ENCODE results near the gene PAK4.

The PAK4 gene

DNA sequence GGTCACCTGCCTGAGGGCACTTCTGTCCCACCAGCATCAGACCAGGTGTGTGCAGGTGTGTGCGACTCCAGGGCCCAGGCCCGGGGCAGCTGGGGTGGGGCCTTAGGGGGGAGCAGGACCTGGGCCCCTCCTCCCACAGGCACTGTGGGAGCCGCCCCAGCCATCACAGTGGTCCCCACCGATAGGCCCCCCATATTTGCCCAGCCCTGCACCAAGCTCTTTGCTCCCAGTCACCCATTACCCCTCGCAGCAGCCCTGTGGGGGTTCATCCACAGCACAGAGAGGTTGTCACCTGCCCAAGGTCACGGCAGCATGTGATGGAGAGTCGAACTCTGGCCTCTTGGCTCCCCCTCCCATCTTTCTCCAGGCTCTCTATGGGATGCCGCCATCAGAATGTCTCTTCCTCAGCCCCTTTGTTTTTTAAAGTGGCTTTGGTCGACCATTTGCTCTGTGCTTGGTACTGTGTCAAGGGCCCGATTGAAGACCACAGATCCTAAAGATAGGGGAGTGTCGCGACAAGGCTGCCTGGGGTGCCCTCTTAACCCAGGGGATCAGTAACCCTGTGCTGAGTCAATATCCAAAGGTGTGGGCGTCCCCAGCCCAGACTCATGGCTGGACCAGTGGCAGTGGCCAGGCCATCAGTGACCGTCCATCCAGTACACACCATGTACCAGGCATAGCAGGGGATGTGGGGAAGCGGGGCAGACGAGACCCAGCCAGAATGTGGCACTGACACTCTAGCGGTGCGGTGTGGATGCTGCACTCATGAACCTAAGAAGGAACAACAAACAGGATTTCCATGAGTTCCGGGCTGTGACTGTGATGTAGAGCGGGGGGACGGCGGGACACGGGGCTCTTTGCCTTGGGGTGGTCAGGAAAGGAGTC, 42.9 kb downstream of the PAK4 start:
- DNase-seq: no peak

DNA sequence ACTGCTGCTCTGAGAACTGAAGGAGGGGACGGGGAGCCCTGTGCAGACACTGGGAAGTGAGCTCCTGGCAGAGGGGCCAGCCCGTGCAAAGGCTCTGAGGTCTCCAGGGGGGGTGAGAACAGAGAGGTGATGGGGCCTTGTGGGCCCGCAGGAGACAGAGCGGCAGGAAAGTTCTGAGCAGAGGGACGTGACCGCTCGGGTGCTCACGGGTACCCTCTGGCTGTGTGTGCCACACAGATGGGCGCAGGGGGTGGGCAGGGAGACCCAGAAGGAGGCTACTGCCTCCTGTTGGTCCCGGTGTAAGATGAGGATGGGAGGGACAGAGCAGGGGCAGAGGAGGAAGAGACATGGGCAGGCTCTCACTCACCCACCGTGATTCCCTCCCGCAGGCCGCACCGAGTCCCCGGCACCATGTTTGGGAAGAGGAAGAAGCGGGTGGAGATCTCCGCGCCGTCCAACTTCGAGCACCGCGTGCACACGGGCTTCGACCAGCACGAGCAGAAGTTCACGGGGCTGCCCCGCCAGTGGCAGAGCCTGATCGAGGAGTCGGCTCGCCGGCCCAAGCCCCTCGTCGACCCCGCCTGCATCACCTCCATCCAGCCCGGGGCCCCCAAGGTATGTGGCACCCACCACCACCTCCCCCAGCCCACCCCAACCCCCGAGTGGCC, 43.7 kb downstream of the PAK4 start:
- DNase-seq: no peak

DNA sequence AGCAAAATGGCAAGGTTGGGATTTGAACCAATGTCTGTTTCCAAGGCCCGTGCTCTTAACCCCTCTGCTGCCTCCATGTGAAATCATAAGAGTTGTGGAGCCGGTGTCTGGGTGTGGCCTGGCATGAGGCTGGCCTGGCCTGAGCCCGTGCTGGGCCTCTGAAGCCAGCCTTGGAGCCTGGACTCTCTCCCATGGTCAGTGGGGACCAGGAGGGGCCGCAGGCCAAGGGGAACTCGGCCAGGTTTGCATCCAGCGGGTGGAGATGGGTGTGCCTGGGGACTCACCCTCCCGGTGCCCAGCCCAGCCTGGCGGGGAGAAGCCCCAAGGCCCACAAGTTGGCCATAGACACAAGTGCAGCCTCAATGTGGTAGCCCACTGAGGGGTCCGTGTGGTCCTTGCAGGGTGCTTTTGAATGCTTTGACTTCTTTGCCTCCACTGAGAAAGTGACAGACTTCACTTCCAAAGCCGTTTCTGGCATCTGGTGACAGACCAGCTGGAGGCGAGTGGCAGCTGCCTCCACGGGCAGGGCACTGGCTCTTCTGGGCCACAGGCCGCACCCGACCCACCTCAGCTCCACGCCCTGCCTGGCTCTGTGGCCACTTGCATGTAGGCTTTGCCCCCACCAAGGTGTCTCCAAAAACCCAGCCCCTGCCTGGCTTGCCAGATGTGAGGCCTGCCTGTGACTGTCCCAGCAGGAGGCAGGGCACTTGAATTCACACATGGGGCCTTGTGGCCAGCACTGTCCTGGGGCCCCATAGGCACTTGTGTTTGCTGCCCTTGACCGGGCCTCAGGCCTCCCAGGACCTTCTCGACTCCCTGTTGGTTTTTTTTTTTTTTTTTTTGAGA, 45.0 kb downstream of the PAK4 start:
- DNase-seq: no peak

DNA sequence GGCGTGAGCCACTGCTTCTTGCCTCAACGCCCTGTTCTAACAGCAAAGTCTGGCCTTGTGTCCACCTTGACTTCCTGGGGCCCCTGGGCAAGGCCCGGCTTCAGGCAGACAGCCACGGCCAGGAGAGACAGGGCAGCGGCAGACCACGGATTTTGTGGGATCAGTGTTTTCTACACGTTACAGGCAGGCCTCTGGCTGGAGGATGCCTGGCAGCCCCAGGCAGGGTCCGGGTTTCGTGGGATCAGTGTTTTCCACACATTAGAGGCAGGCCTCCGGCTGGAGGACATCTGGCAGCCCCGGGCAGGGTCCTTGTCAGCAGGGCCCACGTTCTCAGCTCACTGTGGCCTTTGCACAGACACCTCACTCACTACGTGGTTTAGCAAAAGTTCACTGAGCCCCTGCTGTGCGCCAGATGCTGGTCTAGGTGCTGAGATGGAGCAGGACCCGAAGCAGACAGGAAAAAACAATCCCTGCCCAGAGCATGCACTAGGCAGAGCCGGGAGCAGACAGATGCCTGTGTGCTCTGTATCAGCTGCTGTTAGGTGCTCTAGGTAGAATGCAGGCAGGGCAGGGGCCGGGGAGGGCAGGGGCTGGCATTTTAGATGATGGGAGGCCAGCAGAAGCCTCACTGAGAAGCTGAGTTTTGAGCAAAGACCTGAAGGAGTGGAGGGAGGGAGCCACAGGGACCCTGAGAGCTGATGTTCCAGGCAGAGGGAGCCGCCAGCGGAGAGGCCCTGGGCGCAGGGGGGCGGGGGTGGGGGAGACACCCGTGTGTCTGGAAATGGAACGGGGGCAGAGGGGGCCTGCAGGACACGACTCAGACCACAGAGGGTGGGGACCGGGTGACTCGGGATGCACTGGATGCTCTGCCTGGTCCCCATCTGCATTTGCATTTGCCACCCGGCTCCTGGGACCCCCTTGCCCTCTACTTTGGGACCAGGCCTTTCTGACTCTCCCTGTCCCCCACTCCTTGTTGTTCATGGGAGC, 46.2 kb downstream of the PAK4 start:
- DNase-seq: no peak

DNA sequence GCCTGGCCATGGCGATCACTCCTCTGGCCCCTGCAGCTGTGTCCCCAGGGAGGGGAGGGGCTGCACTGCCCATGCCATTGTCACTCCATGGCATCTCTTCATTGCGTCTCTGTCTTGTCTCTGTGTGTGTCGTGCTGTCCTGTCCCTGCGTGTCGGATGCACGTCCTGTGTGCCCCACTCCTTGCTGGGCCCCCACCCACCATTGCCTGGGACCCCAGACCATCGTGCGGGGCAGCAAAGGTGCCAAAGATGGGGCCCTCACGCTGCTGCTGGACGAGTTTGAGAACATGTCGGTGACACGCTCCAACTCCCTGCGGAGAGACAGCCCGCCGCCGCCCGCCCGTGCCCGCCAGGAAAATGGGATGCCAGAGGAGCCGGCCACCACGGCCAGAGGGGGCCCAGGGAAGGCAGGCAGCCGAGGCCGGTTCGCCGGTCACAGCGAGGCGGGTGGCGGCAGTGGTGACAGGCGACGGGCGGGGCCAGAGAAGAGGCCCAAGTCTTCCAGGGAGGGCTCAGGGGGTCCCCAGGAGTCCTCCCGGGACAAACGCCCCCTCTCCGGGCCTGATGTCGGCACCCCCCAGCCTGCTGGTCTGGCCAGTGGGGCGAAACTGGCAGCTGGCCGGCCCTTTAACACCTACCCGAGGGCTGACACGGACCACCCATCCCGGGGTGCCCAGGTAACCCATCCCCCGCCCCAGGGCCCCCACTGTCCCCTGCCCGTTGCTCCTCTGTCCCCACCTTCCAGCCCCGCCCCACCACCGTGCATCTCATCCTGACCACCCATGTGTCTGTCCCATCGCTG, 47.3 kb downstream of the PAK4 start:
- no peak for DNase-seq

DNA sequence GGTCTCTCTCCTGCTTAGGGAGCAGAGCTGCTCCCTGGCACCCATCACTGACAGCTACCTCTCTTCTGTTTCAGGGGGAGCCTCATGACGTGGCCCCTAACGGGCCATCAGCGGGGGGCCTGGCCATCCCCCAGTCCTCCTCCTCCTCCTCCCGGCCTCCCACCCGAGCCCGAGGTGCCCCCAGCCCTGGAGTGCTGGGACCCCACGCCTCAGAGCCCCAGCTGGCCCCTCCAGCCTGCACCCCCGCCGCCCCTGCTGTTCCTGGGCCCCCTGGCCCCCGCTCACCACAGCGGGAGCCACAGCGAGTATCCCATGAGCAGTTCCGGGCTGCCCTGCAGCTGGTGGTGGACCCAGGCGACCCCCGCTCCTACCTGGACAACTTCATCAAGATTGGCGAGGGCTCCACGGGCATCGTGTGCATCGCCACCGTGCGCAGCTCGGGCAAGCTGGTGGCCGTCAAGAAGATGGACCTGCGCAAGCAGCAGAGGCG, 48.0 kb downstream of the PAK4 start:
- no peak for DNase-seq

DNA sequence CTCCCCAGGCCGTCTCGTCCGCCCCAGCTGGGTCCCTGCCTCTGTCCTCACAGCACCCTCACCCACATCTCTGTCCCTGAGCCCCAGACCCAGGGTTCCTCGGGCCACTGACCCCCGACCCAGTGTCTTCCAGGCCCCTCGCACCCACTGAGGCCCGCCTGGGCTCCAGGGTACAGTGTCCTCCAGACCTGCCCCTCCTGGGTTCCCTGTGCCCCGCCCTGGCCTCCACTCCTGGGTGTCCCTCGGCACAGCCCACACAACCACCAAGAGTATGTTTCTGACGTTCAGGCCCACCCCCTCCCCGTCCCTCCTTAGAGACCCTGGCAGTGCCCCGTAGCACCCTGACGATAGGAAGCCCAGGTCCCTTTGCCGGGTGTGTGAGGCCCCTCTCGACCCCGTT, 48.6 kb downstream of the PAK4 start:
- DNase-seq: no peak

DNA sequence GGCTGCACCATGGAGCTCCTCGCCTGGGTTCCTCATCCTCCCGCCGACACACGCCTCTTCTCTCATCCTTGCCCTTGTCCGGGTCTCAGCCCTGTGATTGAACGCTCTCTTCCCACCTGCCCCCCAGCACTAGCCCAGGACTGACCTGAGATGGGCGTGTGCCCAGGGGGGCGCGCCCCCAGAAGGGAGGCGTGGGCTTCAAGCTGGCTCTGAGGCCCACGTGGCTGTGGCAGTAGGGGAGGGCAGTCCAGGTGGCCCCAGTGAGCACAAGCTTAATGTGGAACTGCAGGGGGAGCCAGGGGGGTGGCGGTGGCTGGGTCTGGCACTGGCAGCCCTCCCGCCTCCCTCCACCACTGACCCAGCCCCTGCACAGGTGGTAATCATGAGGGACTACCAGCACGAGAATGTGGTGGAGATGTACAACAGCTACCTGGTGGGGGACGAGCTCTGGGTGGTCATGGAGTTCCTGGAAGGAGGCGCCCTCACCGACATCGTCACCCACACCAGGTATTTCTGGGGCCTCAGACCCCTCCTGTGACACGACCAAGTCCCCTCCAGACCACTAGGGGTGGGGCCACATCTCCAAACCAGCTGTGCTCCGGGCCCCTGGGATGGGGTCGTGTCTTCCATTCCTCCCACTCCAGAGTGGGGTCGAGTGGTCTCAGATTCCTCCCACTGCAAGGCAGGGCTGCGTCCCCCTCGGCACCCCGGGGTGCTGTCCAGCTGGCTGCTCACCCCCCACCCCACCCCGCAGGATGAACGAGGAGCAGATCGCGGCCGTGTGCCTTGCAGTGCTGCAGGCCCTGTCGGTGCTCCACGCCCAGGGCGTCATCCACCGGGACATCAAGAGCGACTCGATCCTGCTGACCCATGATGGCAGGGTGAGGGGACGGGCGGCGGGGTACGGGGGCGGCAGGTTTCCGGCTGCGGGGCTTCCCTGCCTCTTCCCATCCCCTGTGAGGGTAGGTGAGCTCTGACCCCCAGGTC, 49.3 kb downstream of the PAK4 start:
- DNase-seq: no peak

DNA sequence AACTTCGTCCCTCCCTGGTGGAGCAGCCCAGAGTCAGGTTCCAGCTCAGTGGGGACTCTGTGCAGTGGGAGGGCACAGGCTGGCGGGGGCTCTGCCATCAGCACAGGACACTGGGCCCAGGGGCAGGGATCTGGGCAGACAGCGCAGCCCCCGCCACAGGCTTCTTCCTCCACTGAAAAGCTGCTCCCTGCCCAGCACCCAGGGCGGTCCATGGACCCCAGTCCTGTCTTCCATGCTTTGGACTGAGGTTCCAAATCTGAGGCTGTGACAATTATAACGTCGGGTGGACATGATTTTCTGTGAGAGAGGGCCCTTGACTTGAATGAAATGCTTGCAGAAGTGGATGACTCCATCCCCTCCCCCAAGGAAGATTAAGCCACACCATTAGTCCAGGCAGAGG, 50.0 kb downstream of the PAK4 start:
- no peak for DNase-seq

DNA sequence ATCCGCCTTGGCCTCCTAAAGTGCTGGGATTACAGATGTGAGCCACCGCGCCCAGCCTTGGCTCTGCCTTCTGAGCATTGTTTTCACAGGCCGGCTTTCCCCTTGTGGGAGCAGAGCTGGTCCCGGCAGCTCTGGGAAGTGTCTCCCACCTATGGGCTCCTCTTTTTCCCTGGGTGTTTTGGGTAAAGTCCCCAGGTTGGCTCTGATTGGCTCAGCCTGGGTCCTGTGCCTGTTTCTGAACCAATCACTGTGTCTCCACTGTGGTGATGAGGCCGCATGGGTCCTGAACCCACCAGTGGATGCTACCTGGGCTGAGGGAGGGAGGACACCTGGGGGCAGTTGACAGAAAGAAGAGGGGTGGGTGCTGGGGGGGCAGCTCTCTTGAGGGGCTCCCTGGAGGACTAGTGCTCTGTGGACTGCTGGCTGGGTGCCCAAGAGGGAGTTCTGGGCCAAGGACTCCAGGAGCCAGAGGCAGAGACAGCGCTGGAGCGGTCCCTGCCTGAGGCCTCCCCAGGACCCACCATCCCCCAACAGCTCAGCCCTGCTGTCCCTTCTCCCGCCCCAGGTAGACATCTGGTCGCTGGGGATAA, 51.6 kb downstream of the PAK4 start:
- DNase-seq: no peak

DNA sequence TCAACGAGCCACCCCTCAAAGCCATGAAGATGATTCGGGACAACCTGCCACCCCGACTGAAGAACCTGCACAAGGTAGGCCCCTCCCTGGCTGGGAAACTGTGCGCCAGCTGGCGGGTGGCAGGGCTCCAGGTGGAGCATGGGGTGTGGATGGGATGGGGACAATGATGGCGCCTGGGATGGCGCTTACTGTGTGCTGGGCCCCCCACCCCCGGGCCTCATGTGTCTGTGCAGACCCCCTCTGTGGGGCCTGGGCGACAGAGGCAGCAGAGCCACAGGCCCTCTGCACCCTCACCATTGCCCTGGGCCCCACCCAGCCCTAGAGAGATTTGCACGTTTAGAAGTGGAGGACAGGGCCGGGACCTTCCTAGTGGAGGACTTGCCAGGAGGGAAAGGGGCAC, 52.1 kb downstream of the PAK4 start:
- no peak for DNase-seq

DNA sequence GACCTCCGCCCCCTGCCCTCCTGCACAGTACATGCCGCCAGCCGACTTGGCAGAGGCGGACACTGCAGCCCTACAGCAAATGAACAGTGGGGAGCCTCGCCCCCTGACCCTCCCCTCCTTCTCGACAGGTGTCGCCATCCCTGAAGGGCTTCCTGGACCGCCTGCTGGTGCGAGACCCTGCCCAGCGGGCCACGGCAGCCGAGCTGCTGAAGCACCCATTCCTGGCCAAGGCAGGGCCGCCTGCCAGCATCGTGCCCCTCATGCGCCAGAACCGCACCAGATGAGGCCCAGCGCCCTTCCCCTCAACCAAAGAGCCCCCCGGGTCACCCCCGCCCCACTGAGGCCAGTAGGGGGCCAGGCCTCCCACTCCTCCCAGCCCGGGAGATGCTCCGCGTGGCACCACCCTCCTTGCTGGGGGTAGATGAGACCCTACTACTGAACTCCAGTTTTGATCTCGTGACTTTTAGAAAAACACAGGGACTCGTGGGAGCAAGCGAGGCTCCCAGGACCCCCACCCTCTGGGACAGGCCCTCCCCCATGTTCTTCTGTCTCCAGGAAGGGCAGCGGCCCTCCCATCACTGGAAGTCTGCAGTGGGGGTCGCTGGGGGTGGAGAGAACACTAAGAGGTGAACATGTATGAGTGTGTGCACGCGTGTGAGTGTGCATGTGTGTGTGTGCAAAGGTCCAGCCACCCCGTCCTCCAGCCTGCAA, 52.9 kb downstream of the PAK4 start:
- no peak for DNase-seq

DNA sequence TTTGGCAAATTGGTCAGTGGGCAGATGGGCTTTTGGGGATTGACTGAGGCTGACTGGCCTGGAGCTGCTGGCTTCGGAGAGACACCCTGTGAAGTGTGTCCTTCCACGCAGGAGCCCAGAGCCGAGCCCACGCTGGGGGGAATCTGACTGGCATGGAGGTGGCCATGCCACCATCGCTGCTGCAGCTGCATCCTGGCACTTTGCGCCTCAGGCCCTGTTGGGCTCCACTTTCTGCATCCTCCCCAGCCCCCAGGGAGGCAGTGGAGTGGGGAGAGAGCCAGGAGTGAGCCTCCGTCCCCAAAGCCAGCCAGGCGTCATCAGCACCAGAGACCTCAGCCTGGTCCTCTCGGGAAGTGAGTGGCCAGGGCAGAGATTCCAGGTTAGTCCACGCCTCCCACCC, 54.2 kb downstream of the PAK4 start:
- no peak for DNase-seq

DNA sequence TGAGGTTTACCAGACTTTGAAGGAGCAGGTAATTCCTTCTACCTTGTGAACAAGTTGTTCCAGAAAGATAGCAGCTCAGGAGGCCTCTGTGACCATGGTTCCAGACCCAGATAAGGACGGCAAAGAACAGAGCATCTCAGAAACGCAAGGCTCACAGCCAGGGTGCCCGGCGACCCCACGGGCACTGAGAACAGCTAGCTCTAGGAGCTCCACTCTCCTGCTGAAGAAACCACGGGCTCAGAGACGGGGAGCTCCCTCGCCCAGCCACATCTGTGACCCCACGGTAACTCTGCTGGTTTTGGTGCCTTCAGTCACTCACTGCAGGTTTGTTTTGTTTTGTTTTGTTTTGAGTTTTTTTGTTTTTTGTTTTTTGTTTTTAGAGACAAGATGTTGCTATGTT, 55.2 kb downstream of the PAK4 start:
- DNase-seq: no peak

DNA sequence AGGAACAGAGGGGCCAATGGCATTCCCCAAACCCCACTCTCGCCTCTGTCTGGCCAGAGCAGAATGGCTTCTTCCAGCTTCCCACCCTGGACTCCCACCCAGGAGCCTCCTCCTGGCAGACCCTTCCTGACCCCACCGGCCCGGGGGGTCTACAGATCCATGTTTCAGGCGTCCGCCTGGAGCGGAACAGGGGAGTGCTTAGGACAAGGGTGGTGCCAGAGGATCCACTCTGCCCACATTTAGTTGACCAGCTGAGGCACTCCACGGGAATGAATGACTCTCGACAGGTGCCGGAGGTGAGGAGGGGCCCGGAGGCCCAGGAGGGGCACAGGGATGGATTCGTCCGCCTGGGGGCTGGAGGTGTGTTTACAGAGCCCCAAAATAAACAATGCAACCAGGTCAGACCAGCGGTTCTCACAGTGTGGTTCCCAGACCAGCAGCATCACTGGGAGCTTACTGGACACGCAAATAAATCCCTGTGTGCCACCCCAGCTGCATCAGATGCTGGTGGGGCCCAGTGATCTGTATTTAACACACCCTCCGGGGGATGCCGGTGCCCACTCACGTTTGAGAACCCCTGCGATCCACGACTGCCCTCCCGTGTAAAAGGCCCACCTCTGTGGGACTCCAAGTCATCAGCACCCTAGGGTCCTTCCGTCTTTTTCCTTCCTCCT, 56.1 kb downstream of the PAK4 start:
- no peak for DNase-seq

DNA sequence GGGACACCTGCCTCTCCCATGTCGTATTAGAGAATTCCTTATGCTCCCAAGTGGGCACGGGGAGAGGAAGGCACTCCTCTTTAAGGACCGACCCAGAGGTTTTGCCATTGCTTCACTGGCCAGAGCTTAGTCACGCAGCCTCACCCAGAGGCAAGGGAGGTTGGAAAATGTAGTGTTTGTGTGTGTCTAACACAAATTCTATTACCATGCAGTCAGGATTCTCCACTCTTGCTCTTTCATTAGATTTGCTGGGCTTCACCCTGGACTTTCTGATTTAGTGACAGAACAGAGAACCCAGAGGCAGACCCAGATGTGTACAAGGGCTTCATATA, 56.6 kb downstream of the PAK4 start:
- DNase-seq: no peak

DNA sequence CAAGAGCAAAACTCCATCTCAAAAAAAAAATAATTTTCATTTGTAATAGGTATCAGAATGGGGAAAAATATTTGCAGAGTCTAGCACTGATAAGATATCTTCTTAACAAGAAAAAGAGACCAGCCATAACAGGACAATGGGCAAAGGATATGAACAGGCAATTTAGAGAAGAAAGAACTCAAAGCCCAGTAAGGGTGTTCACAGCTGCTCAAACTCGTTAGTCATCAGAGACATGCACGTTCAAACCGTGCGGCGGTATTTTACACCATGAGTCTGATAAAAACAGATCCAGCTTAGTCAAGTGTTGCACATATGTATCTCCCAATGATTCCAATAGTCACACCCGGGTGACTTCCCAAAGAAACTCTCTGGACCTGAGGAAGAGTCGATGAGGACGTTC, 57.5 kb downstream of the PAK4 start:
- no peak for DNase-seq

DNA sequence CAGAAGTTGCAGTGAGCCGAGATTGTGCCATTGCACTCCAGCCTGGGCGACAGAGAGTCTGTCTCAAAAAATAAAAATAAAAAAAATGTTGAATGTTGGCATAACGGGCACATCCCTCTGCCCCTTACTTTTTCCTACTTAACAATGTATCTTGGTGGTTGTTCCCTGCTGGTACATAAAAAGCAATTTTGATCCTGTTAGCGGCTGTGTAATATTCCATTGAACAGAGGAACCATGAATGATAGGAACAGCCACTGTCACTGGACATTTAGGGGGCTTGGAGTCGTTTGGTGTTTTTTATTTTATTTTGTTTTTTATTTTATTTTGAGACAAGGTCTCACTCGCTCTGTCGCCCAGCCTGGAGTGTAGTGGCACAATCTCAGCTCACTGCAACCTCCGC, 60.8 kb downstream of the PAK4 start:
- no peak for DNase-seq

DNA sequence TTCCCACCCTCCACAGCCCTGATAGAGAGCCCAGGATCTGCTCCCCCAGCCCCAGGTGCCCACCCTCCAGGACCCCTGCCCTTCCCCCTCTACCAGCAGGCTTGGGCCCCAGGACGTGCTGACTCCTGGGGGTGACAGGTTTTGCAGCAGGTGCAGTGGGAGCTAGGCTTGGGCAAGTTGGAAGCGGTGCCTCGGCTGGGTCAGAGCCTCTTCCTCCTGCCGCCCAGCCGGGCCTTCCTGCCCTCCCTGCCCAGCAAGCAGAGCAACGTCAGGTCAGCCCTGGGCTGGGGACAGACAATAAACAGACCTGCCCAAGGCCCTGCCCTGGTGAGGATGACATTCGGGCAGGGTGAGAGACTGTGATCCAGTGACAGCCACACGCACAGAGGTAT, 62.0 kb downstream of the PAK4 start:
- no peak for DNase-seq
